ENCODE results near the gene CFAP298. TPM values are rescaled to one million over a fixed set of nuclear protein-coding genes. Genes with fewer than 3 reads are reported as not detected.

Gene CFAP298
- total and polyA plus RNA-seq, 2 of the 13 experiments (the other 11 are each of a cell fraction or from before 2014, with no cell fraction given) = 21.2 to 62.2 TPM

GRCh38 chr21:32569261-32570230 lies 42.6 kb downstream of the CFAP298 start (continued):
- TF ChIP-seq ZSCAN31 (CRISPR knock-in tag; IDR thresholded peaks at IDR 0.05; ENCODE audit: low read depth) = peak; percentile 53; the same call in 1 of the 2 replicates
- peak; percentile 36 for TF ChIP-seq ZNF781 (CRISPR knock-in tag; IDR thresholded peaks at IDR 0.05; ENCODE audit: borderline replicate concordance, not compliant biosample characterization)
- TF ChIP-seq ZNF574 (CRISPR knock-in tag; IDR thresholded peaks at IDR 0.05) = peak; percentile 75
- TF ChIP-seq HNRNPK (IDR thresholded peaks at IDR 0.05; ENCODE audit: low read depth, low read length, poor library complexity, severe bottlenecking) = no peak
- TF ChIP-seq IKZF1 (IDR thresholded peaks at IDR 0.05) = no peak
- TF ChIP-seq SMAD3 (CRISPR knock-in tag; IDR thresholded peaks at IDR 0.05) = 0 out of 2 replicates have a peak, but pooled peaks have one; percentile 33
- TF ChIP-seq ZNF598 (CRISPR knock-in tag; IDR thresholded peaks at IDR 0.05; ENCODE audit: borderline replicate concordance) = peak; percentile 22; the same call in 1 of the 2 replicates
- peak; percentile 43 for TF ChIP-seq RXRA (CRISPR knock-in tag; IDR thresholded peaks at IDR 0.05)
- TF ChIP-seq, protein P1, sequence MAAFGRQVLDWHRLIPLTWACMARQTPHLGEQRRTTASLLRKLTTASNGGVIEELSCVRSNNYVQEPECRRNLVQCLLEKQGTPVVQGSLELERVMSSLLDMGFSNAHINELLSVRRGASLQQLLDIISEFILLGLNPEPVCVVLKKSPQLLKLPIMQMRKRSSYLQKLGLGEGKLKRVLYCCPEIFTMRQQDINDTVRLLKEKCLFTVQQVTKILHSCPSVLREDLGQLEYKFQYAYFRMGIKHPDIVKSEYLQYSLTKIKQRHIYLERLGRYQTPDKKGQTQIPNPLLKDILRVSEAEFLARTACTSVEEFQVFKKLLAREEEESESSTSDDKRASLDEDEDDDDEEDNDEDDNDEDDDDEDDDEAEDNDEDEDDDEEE (CRISPR knock-in tag; IDR thresholded peaks at IDR 0.05) = peak; percentile 19; the same call in 1 of the 2 replicates
- 0 out of 2 replicates have a peak, but pooled peaks have one; percentile 40 for TF ChIP-seq ZNF557 (CRISPR knock-in tag; IDR thresholded peaks at IDR 0.05)
- TF ChIP-seq ZBTB43 (CRISPR knock-in tag; conservative IDR thresholded peaks at IDR 0.05) = peak; percentile 58; the same call in 1 of the 2 replicates
- TF ChIP-seq, protein P2, sequence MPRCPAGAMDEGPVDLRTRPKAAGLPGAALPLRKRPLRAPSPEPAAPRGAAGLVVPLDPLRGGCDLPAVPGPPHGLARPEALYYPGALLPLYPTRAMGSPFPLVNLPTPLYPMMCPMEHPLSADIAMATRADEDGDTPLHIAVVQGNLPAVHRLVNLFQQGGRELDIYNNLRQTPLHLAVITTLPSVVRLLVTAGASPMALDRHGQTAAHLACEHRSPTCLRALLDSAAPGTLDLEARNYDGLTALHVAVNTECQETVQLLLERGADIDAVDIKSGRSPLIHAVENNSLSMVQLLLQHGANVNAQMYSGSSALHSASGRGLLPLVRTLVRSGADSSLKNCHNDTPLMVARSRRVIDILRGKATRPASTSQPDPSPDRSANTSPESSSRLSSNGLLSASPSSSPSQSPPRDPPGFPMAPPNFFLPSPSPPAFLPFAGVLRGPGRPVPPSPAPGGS (CRISPR knock-in tag; IDR thresholded peaks at IDR 0.05) = peak; percentile 53; the same call in 1 of the 2 replicates
- no peak; the same call in 1 of the 2 replicates for TF ChIP-seq SP5 (CRISPR knock-in tag; IDR thresholded peaks at IDR 0.05; ENCODE audit: borderline replicate concordance, low read depth)
- TF ChIP-seq ZNF549 (CRISPR knock-in tag; IDR thresholded peaks at IDR 0.05) = 0 out of 2 replicates have a peak, but pooled peaks have one; percentile 46
- TF ChIP-seq, protein P3, sequence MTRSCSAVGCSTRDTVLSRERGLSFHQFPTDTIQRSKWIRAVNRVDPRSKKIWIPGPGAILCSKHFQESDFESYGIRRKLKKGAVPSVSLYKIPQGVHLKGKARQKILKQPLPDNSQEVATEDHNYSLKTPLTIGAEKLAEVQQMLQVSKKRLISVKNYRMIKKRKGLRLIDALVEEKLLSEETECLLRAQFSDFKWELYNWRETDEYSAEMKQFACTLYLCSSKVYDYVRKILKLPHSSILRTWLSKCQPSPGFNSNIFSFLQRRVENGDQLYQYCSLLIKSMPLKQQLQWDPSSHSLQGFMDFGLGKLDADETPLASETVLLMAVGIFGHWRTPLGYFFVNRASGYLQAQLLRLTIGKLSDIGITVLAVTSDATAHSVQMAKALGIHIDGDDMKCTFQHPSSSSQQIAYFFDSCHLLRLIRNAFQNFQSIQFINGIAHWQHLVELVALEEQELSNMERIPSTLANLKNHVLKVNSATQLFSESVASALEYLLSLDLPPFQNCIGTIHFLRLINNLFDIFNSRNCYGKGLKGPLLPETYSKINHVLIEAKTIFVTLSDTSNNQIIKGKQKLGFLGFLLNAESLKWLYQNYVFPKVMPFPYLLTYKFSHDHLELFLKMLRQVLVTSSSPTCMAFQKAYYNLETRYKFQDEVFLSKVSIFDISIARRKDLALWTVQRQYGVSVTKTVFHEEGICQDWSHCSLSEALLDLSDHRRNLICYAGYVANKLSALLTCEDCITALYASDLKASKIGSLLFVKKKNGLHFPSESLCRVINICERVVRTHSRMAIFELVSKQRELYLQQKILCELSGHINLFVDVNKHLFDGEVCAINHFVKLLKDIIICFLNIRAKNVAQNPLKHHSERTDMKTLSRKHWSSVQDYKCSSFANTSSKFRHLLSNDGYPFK (CRISPR knock-in tag; IDR thresholded peaks at IDR 0.05; ENCODE audit: borderline replicate concordance) = peak; percentile 71; the same call in 1 of the 2 replicates
- 0 out of 2 replicates have a peak, but pooled peaks have one; percentile 45 for TF ChIP-seq ZNF703 (CRISPR knock-in tag; IDR thresholded peaks at IDR 0.05; ENCODE audit: borderline replicate concordance)
- TF ChIP-seq REXO4 (CRISPR knock-in tag; IDR thresholded peaks at IDR 0.05; ENCODE audit: borderline replicate concordance) = no peak

Measured in HepG2 (cell line).